Measurements from ENCODE around the gene OR2A42. TPM values are rescaled to one million over a fixed set of nuclear protein-coding genes. Genes with fewer than 3 reads are reported as not detected.

Gene OR2A42
- total RNA-seq, 2 donors from 2014 or later, result 0.14 TPM; not detected in 1

Other genes with a start within 250 kb of the OR2A42 start
- gene OR6B1, start 239.3 kb downstream of the OR2A42 start, total RNA-seq, result not detected
- gene OR2A5, start 190.7 kb downstream of the OR2A42 start, total RNA-seq, result not detected
- not detected for gene OR2A25, start 169.8 kb downstream of the OR2A42 start, total RNA-seq
- not detected for gene OR2A12, start 153.3 kb downstream of the OR2A42 start, total RNA-seq
- gene OR2A2, start 130.0 kb downstream of the OR2A42 start, total RNA-seq, result not detected
- not detected for gene OR2A14, start 116.4 kb downstream of the OR2A42 start, total RNA-seq
- under 1 TPM; 0.29 to 0.88 TPM for gene CTAGE4, start 56.1 kb downstream of the OR2A42 start, total RNA-seq
- 1 to 10 TPM; 5.4 to 7.7 TPM for gene ARHGEF35, start 43.8 kb downstream of the OR2A42 start, total RNA-seq
- 1 to 10 TPM; 1.4 to 1.9 TPM for gene OR2A7, start 25.2 kb upstream of the OR2A42 start, total RNA-seq
- 1 to 10 TPM in 1 of 2 donors, under 1 TPM in 1; 0.60 to 1.5 TPM for gene CTAGE8, start 29.7 kb upstream of the OR2A42 start, total RNA-seq
- gene OR2A1, start 72.8 kb upstream of the OR2A42 start, total RNA-seq, result not detected
- 1 to 10 TPM; 8.8 to 9.7 TPM for gene ARHGEF5, start 115.8 kb upstream of the OR2A42 start, total RNA-seq
- not detected for gene NOBOX, start 164.1 kb upstream of the OR2A42 start, total RNA-seq